ENCODE data around the gene CDC14C.
"Not testable (repeated sequence)": the region's sequence is repeated elsewhere in the genome, so short reads cannot be mapped to it uniquely, and the experiment has no call there.

CDC14C gene

GRCh38 chr7:48924433-48924832 is at the start of gene CDC14C:
Gene CDC14C (plus strand): TSS chr7:48924547. CDS start chr7:48924673, 126 bp downstream.
- DNase-seq (ENCODE audit: low read depth in 2 of 2): no peak

GRCh38 chr7:48875045-48875916 is 49.1 kb upstream of the CDC14C start:
- DNase-seq (ENCODE audit: low read depth in 2 of 2): no peak

GRCh38 chr7:48876087-48876486 is 48.3 kb upstream of the CDC14C start:
- no peak for DNase-seq (ENCODE audit: low read depth in 2 of 2)

GRCh38 chr7:48880851-48881250 is 43.5 kb upstream of the CDC14C start:
- DNase-seq (ENCODE audit: low read depth in 2 of 2): no peak

GRCh38 chr7:48887500-48887899 is 36.8 kb upstream of the CDC14C start:
- DNase-seq (ENCODE audit: low read depth in 2 of 2): no peak

GRCh38 chr7:48894574-48894973 is 29.8 kb upstream of the CDC14C start:
- DNase-seq (ENCODE audit: low read depth in 2 of 2): no peak

GRCh38 chr7:48899932-48900331 is 24.4 kb upstream of the CDC14C start:
- no peak for DNase-seq (ENCODE audit: low read depth in 2 of 2)

- no peak for DNase-seq (ENCODE audit: low read depth in 2 of 2)
These were observed 22.4 kb upstream of the CDC14C start for GRCh38 chr7:48901966-48902365.

GRCh38 chr7:48904975-48905374 is 19.4 kb upstream of the CDC14C start:
- DNase-seq (ENCODE audit: low read depth in 2 of 2): no peak

- DNase-seq (ENCODE audit: low read depth in 2 of 2): not testable (repeated sequence)
These were observed 18.7 kb upstream of the CDC14C start for GRCh38 chr7:48905686-48906085.

- DNase-seq (ENCODE audit: low read depth in 2 of 2): not testable (repeated sequence)
These were observed 14.5 kb upstream of the CDC14C start for GRCh38 chr7:48909887-48910286.

GRCh38 chr7:48931481-48931880 is 7.1 kb downstream of the CDC14C start:
- DNase-seq (ENCODE audit: low read depth in 2 of 2): no peak

GRCh38 chr7:48932126-48932910 is 8.0 kb downstream of the CDC14C start:
- no peak for DNase-seq (ENCODE audit: low read depth in 2 of 2)

- no peak for DNase-seq (ENCODE audit: low read depth in 2 of 2)
These were observed 9.3 kb downstream of the CDC14C start for GRCh38 chr7:48933549-48934085.

- DNase-seq (ENCODE audit: low read depth in 2 of 2): no peak
These were observed 14.4 kb downstream of the CDC14C start for GRCh38 chr7:48938539-48939295.

- DNase-seq (ENCODE audit: low read depth in 2 of 2): no peak
These were observed 19.1 kb downstream of the CDC14C start for GRCh38 chr7:48943279-48943990.

GRCh38 chr7:48955916-48956315 is 31.6 kb downstream of the CDC14C start:
- no peak for DNase-seq (ENCODE audit: low read depth in 2 of 2)

GRCh38 chr7:48959676-48960075 is 35.3 kb downstream of the CDC14C start:
- no peak for DNase-seq (ENCODE audit: low read depth in 2 of 2)

GRCh38 chr7:48962821-48963505 is 38.6 kb downstream of the CDC14C start:
- no peak for DNase-seq (ENCODE audit: low read depth in 2 of 2)

GRCh38 chr7:48964074-48964473 is 39.7 kb downstream of the CDC14C start:
- DNase-seq (ENCODE audit: low read depth in 2 of 2): no peak

GRCh38 chr7:48971173-48971572 is 46.8 kb downstream of the CDC14C start:
- no peak for DNase-seq (ENCODE audit: low read depth in 2 of 2)

Measured in activated CD8-positive, alpha-beta memory T cell treated with anti-CD3 and anti-CD28 coated beads for 4 hours (primary cell).